HG02870 (cell line): ENCODE data around the gene DAGLA.

ENCODE experiments used
- ATAC-seq: cut with Tn5 transposase; IDR thresholded peaks from one replicate; pipeline ENCODE4 v1.9.1; 2021; ENCODE audit warnings: mild to moderate bottlenecking, moderate library complexity; ENCODE audit not compliant: unreplicated experiment

The DAGLA gene

DNA sequence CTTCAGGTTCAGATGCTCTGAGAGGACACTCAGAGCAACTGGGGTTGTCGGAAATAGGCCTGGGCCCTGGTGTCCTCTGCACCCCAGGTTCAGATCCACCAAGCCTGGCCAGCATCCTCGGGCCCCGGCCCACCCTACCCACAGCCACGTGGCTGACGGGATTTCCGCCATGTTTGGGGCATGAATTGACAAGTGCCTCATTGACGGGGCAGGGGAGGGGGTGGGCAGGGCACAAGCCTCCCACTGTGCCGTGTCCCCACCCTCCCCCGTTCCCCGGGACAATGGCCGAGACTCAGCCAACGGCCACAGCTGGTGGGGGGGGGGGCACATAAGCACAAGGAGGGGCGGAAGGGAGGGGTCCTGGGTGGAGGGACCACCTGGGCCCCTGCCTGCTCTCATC, 80.8 kb downstream of the DAGLA start:
- no peak for ATAC-seq

DNA sequence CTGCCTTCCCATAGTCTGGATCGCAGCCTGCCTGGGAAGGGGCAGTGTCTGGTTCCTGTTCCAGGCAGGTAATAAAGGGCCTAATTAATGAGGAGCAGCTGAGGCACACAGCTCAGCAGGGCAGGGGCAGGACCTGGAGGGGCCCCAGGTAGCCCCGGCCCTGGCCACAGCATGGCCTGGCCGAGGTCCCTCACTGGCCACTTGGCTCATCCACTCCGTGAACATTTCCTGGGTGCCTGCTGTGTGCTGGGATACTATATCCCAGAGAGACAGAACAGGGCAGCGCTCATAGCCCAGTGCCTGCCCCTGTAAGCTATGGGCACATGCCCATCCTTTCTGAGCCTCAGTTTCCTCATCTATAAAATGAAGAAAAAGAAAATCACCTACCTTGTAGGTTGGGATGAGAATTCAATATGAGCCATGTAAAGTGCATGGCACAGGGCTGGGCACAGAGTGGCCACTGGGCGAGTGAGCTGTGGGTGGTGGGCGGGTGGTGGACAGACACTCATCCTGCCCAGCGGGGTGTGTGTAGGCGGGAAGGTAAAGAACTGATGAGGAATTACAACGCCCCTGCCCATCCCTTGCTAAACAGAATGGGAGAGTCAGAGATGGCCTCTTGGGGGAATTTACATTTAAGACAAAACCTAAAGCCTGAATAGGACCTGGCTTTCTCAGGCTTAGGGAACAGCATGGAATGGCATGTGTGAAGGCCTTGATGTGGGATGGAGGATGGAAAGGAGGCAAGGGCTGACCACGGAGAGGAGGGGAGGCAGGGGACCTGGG, 81.4 kb downstream of the DAGLA start:
- no peak for ATAC-seq

DNA sequence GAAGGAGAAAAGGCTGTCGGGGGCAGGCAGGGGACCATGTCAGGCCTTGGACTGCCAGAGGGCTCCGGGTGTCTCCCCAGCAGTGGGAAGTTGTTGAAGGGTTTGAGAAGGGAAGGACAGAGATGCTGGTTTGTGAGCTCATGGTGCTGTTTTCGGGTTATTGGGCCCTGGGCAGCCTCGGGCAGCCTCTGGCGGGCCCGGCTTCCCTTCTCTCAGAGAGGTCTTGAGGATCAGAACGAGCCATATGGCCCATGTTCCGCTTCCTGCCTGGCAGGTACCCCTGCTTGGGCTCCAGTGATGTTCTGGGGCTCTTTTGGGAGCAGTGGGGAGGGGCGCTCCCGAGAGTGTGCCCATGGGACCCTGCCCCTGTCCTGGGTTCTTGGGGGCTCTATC, 82.0 kb downstream of the DAGLA start:
- no peak for ATAC-seq

DNA sequence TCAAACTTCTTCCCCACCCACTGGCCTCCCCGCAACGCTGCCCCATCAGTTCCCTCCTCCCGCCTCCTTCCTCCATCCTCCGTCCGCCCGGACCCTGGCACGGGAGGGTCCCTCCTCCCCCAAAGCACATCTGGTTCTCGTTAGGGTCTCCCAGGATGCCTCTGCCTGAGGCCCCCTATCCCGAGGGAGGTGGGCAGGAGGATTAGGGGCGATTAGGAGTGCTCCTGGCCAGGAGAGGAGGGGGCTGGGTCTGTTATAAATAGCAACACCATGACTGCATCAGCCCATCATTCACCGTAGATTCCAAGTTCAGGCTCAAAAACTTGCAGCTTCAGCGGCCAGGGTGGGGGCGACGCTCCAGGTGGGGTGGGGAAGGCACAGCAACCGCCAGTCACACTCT, 82.6 kb downstream of the DAGLA start:
- no peak for ATAC-seq

DNA sequence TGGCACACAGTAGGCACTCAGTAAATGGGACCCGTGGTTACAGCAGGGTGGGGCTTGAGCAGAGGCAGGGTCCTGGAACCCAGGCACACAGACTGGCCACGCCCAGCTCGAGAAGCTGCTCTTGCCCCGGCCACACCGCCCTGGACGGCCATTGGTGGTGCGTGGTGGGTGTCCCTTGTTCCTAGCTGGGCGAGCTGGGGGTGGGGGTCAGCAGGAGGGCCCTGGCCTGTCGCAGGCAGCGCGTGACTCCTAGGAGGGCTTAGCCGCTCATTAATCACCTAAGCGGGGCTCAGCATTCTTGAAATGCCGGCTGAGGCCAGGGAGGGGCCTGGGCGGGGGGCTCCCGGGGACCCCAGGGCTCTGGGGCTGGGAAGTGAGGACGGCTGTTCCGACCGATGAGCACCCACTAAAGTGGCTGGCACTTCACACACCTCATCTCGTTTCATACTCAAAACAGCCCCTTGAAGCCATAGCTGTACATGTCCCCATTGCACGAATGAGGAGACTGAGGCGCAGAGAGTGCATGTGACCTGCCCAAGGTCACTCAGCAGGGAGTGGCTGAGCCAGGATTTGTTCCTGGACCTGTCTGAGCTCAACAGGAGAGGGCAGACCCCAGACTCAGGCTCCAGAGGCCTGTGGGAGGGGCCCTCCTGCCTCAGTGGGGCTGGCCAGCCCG, 83.9 kb downstream of the DAGLA start:
- ATAC-seq, result no peak

DNA sequence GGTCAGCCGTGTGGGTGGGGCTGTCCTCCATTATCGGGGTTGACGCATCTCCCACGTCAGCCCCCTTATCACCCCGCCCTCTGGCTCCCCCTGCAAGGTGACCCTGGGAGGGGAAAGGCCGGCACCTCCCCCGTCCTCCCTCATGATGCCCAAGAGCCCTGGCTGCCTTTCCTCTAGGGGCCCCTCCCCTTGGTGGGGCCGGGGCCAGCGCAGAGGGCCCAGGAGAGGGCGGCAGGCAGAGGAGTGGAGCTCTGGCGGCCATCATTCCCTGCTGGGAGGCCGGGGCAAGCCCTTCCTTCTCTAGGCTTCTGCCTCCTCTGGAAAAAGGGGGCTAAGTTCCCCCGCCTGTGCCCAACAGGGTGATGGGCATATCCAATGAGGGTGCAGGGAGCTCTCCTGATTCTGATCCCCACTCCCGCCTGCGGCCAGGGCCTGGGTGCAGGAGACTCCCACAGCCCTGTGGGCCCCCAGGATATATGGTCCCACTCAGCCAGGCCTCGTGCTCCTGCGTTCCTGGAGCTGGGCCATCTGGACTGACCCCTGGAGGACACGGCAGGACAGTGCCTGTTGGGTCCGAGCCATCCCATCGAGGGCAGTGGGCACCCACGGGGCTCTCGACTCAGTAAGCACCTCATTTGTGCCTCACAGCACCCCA, 84.5 kb downstream of the DAGLA start:
- ATAC-seq, result no peak

DNA sequence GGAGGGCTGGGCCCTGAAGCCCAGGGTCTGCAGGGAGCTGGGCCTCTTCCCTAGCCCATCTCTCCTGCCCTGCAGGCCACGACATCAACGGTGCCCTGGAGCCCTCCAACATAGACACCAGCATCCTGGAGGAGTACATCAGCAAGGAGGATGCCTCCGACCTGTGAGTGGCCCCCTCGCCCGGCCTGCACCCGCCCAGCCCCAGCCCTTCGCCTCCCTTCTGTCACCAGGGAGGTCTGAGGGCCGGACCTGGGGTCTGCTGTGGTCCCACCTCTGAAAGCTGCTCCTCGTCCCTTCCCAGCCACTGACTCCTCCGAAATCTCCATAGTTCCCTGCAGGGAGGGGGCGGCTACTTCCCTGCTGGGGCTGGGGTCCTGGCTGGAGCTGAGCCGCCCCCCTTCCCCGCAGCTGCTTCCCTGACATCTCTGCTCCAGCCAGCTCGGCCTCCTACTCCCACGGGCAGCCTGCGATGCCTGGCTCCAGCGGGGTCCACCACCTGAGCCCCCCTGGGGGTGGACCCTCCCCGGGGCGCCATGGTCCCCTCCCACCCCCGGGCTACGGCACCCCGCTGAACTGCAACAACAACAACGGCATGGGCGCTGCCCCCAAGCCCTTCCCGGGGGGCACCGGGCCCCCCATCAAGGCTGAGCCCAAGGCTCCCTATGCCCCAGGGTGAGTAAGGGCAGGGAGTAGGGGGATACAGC, 85.5 kb downstream of the DAGLA start:
- no peak for ATAC-seq

DNA sequence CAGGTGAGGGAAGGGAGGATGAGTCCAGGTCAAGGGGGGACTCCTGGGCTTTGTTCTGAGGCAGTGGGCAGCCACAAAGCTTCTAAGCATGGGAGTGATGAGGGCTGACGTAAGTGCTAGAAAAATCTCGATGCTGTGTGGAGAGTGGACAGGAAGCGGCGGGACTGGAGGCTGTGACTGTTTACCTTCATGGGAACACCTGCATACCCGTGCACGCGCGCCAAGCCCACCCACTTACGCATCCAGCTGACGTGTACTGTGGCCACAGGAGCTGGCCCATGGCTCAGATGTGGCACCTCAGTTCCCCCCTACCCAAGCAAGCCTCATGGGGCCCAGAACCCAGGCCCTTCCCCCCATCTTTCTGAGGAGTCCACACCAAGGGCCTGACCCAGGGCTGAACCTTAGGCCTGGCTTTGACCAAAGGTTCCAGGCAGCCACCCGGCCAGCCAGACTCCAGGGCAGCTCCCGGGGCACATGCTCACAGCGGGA, 86.2 kb downstream of the DAGLA start:
- ATAC-seq, result no peak

DNA sequence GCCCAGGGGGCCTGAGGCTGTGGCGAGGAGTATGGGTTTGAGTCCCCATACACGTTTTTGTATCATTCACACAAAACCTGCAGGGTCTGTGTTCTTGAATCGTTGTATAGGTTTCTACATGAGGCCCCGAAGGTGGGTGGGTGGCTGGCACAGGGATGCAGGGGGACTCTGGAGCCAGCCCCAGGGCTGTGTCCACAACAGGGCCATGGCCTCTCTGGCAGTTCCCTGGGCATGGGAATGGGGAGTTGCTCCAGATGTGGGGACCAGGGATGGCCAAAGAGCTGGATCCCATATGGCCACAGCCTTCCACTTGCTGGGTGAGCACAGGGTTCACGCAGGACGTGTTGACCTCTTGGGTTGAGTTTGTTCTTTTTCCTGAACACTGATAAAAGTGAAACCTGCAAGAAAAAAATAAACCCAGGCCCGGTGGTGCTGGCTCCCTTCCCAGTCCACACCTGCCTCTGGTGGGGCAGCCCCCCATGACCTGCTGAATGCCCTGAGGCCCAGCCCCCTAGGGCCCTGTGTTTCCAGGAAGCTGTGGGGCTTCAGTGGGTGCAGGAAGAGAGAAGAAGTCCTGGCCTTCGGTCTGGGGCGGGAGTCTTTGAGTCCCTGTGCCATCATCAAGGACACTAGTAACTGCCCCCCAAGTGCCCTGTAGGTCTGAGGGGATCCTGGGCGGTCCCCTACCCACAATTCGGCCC, 88.3 kb downstream of the DAGLA start:
- ATAC-seq, result no peak

DNA sequence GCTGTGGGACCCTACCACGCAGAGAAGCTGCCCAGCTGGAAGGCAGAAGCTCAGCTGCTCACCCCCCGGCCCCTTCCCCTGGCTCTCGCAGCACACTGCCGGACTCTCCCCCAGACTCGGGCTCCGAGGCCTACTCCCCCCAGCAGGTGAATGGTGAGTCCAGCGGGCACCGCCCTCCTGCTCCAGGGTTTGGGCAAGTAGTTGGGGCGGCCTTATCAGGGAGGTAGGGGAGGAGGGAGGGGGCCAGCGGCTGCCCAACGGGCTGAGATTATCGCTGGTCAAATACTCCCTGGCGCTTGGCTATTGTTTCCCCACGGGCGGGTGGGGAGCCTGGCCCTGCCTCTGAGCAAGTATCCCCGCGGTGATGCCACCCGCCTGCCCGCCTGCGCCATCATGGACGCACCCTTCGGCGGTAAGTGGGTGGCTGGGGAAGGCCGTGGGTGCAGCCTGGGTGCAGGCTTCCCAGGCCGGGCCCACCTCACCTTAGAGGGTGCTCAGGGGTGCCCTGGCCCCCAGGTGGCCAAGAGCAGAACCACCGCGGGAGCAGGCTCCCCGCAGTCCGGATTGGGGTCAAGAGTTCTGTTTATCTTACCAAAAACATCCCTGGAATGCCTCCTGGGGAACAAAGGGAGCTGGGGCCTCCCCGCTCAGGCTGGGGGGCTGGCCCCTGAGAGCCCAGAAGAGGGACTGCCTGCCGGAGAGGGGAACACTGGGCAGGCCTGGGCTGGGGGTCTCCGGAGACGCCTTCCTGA, 89.2 kb downstream of the DAGLA start:
- ATAC-seq, result no peak

DNA sequence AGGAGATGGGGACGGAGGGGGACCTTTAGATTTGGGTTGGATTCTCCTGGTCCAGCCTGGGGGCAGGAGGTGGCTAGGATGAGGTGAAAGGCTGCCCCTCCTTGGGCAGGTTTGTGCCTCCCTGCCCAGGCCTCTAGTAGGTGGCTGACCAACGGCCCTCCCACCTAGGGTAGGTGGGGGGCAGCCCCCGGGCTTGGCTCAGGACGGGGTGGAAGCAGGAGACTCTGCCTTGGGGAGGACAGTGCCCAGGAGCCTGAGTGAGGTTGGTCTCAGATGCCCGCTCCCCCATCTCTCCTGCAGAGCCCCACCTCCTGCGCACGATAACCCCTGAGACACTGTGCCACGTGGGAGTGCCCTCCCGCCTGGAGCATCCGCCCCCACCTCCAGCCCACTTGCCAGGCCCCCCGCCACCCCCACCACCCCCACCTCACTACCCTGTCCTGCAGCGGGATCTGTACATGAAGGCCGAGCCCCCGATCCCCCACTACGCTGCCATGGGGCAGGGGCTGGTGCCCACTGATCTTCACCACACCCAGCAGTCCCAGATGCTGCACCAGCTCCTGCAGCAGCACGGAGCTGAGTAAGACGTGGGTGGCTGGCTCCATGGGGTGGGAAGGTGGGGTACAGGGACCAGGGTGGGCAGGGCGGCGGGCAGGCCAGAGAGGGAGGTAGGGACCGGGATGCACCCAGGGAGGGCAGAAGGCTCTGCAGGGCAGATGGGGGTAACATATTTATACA, 89.9 kb downstream of the DAGLA start:
- no peak for ATAC-seq

DNA sequence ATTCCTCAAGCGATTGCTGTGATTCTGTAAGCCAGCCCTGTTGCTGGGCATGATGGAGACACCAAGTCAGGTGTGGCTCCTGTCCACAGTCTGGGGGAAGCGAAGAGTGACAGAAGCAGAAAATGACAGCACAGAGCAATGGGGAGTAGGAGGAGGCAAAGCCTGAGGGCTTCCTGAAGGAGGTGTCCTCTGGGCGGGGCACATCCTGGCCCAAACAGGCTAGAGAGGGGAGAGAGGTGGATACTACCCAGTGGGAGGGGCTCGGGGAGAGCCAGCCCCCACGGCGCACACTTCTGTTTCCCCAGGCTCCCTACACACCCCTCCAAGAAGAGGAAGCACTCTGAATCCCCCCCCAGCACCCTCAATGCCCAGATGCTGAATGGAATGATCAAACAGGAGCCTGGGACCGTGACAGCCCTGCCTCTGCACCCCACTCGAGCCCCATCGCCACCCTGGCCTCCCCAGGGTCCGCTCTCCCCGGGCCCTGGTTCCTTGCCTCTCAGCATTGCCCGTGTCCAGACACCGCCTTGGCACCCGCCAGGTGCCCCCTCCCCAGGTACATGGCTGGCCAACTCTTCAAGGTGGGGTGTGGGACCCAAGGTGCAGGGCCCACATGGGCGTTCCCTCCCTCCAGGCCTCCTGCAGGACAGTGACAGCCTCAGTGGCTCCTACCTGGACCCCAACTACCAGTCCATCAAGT, 91.2 kb downstream of the DAGLA start:
- no peak for ATAC-seq

DNA sequence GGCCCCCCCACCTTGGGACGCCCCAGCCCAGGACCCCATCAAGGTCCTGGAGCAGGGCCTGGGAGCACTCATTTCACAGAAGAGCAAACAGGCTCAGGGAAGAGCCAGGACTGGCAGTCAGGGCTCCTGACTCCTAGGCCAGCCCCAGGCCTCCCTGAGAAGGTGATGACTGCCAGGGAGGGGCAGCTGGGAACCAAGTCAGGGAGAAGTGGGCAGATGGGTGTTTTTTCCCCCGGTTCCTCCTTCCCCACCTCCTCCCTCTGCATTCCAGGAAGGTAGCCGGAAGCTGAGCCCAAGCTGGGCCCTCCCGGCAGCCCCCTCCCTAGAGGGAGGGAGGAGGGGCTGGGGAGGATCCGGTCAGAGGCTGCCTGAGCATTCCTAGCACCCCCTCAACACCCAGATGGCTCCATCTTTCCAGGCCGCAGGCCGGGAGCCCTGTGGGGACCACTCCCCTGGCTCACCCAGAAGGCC, 91.8 kb downstream of the DAGLA start:
- no peak for ATAC-seq

DNA sequence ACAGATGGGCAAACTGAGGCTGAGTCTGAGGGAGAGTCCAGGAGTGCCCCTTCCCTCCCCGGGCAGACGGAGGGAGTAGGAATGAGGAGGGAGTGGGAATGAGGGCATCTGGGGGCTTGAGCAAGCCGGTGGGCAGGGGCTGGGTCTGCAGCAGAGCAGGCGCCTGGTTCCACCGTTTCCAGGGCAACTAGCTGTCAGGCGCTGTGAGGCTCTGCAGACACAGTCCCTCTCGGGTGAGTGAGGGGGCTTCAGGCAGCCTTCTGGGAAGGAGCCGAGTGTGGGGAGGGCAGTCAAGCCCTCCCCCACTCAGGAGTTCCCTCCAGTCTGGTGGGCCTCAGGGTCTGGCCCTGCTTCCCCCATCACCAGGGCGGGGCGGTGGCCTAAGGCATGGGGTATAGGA, 93.2 kb downstream of the DAGLA start:
- ATAC-seq, result no peak

DNA sequence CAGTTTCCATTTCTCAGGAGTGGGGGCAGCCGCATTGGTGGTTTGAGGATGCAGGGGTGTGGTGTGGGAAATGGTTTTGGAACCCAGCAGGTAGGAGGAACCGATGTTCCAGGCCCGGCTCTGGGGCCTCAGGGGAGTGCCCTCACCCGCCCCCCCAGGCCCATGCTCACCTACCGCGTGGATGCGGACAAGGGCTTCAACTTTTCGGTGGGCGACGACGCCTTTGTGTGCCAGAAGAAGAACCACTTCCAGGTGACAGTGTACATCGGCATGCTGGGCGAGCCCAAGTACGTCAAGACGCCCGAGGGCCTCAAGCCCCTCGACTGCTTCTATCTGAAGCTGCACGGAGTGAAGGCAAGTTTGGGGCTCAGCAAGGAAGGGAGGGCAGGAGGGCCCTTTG, 93.6 kb downstream of the DAGLA start:
- no peak for ATAC-seq

DNA sequence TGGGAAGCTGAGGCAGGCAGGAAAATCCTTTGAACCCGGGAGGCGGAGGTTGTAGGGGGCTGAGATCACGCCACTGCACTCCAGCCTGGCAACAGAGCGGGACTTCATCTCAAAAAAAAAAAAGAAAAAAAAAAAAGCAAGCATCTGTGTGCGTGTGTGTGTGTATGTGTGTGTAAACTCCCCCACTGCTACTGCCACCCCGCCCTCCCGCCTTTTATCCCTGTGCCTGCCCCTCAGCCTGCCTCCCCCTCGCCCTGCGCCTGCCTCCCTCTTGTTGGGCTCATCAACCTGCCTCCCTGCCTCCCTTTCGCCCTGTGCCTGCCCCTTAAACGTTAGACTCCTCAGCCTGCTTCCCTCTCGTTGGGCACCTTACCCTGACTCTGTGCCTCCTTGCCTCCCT, 94.2 kb downstream of the DAGLA start:
- ATAC-seq, result no peak

DNA sequence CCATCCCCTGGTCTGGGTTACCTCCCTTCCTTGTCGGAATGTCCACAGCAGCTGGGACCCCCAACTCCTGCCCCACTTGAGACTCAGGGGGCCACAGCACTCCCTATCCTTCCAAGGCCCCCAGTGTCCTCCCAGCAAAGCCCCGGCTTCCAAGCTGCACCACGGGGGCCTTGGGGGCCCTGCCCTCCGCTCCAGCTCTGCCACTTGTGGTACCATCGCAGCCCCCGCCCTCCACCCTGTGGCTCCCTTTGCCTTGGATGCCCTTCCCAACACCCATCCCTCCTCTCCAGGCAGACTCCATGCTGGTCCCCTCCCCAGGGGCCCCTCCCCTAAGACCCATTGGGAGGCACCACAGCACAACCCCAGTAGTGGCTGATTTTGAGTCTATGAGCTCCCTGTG, 94.9 kb downstream of the DAGLA start:
- no peak for ATAC-seq
